Measurements from ENCODE around the gene CROCC. TPM values are rescaled to one million over a fixed set of nuclear protein-coding genes. Genes with fewer than 3 reads are reported as not detected.

Gene CROCC
- total RNA-seq, 1 donor from 2014 or later: 6.9 TPM

- ATAC-seq (ENCODE audit: poor library complexity) (no peak), DNase-seq (no peak)
- intact Hi-C loops (cut with DNase I): no loop called here
Observed at GRCh38 chr1:16989676-16990391, 68.1 kb downstream of the CROCC start.

GRCh38 chr1:16991571-16991970 lies 69.8 kb downstream of the CROCC start:
- no peak for DNase-seq
- no peak for ATAC-seq (ENCODE audit: poor library complexity)
- intact Hi-C loops (cut with DNase I): no loop called here

- no peak for ATAC-seq (ENCODE audit: poor library complexity)
- no peak for DNase-seq
- intact Hi-C loops (cut with DNase I): no loop called here
Observed at GRCh38 chr1:16992102-16992501, 70.4 kb downstream of the CROCC start.

- no peak for ATAC-seq (ENCODE audit: poor library complexity)
- DNase-seq: no peak
- intact Hi-C loops (cut with DNase I): no loop called here
Observed at GRCh38 chr1:16992675-16993074, 70.9 kb downstream of the CROCC start.

GRCh38 chr1:16993521-16994038 lies 71.8 kb downstream of the CROCC start:
- ATAC-seq (ENCODE audit: poor library complexity) (no peak), DNase-seq (no peak)
- intact Hi-C loops (cut with DNase I): no loop called here

GRCh38 chr1:16996845-16997244 lies 75.1 kb downstream of the CROCC start:
- no peak for DNase-seq
- no peak for ATAC-seq (ENCODE audit: poor library complexity)
- intact Hi-C loops (cut with DNase I): no loop called here

- DNase-seq (no peak), ATAC-seq (ENCODE audit: poor library complexity) (no peak)
- intact Hi-C loops (cut with DNase I): no loop called here
Observed at GRCh38 chr1:16998589-16998988, 76.9 kb downstream of the CROCC start.

- DNase-seq (no peak), ATAC-seq (ENCODE audit: poor library complexity) (no peak)
- intact Hi-C loops (cut with DNase I): no loop called here
Observed at GRCh38 chr1:16999863-17000262, 78.1 kb downstream of the CROCC start.

GRCh38 chr1:17001760-17002523 lies 80.2 kb downstream of the CROCC start:
- DNase-seq (no peak), ATAC-seq (ENCODE audit: poor library complexity) (no peak)
- intact Hi-C loops (cut with DNase I): no loop called here

GRCh38 chr1:17002524-17002902 lies 80.8 kb downstream of the CROCC start:
- intact Hi-C loops (cut with DNase I): no loop called here
- DNase-seq: no peak
- no peak for ATAC-seq (ENCODE audit: poor library complexity)

- intact Hi-C loops (cut with DNase I): no loop called here
- ATAC-seq (ENCODE audit: poor library complexity) (no peak), DNase-seq (no peak)
Observed at GRCh38 chr1:17004466-17005364, 83.0 kb downstream of the CROCC start.

GRCh38 chr1:17005365-17005740 lies 83.6 kb downstream of the CROCC start:
- intact Hi-C loops (cut with DNase I): no loop called here
- no peak for DNase-seq
- ATAC-seq (ENCODE audit: poor library complexity): no peak

GRCh38 chr1:17007121-17007520 lies 85.4 kb downstream of the CROCC start:
- no peak for DNase-seq
- ATAC-seq (ENCODE audit: poor library complexity): no peak
- intact Hi-C loops (cut with DNase I): no loop called here

GRCh38 chr1:17008208-17008855 lies 86.6 kb downstream of the CROCC start:
- intact Hi-C loops (cut with DNase I): no loop called here
- DNase-seq: no peak
- no peak for ATAC-seq (ENCODE audit: poor library complexity)

- intact Hi-C loops (cut with DNase I): no loop called here
- DNase-seq: no peak
- peak; percentile 14 for ATAC-seq (ENCODE audit: poor library complexity)
Observed at GRCh38 chr1:17009706-17010105, 88.0 kb downstream of the CROCC start.

- DNase-seq (no peak), ATAC-seq (ENCODE audit: poor library complexity) (peak; percentile 10)
- intact Hi-C loops (cut with DNase I): no loop called here
Observed at GRCh38 chr1:17011092-17011438, 89.3 kb downstream of the CROCC start.

- intact Hi-C loops (cut with DNase I): no loop called here
- DNase-seq (peak; percentile 88), ATAC-seq (ENCODE audit: poor library complexity) (peak; percentile 96)
Observed at GRCh38 chr1:17011439-17012307, 89.9 kb downstream of the CROCC start, which contains the start of gene ATP13A2. Gene ATP13A2, minus strand, starts transcription at chr1:17011928. Its CDS starts 190 bp downstream, at chr1:17011738.
